ENCODE results near the gene KANSL1L. TPM values are rescaled to one million over a fixed set of nuclear protein-coding genes. Genes with fewer than 3 reads are reported as not detected.

KANSL1L gene
- total RNA-seq, 1 experiment from 2014 or later: 6.7 TPM

DNA sequence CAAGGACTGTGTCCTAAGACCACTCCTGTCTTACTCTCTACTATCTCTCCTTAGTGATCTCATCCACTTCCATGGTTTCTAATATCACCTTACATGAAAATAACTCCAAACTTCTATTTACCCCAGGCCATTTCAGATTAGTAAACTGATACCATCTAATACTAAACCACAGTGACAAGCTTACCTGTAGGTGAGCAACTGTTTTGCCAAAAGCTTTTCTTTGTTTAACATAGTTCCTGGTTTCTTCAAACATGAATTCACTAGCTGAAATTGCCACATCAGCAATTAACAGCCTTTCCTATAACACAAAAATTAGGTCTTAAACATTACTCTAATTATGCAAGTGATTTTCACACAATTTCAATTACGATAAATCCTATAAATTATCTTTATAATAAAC is 31.9 kb upstream of the KANSL1L start:
- no TSS peak for BruUV-seq (replicated peaks)
- H3K9me2 ChIP-seq (ENCODE audit: insufficient read depth): no peaks in the 10 kb centered on the region

GRCh38 chr2:210199854-210200253 is 28.6 kb upstream of the KANSL1L start:
- DNase-seq (ENCODE audit: low read depth, low spot score): no peak
- H3K4me3 ChIP-seq (replicated peaks in 1 of 2; ENCODE audit: low read depth in 1 of 2, low read length in 2 of 2): no peak overlapping the region
- no peak overlapping the region for H3K27ac ChIP-seq (ENCODE audit: low read depth, low read length)
- H3K79me2 ChIP-seq (ENCODE audit: insufficient read depth, low read length): no peaks in the 10 kb centered on the region
- no peak overlapping the region for H2AFZ ChIP-seq (ENCODE audit: low read depth, low read length, poor library complexity, severe bottlenecking)
- no peak overlapping the region for H3K9ac ChIP-seq (ENCODE audit: low read length)
- H3K4me1 ChIP-seq (ENCODE audit: control insufficient read depth in 1 of 2, insufficient read depth in 2 of 2, low read length in 2 of 2): peaks cover 0 to 4% of the 10 kb centered on the region in 2 experiments; a peak in 1 of 4 replicates
- no peaks in the 10 kb centered on the region for H3K36me3 ChIP-seq (ENCODE audit: control insufficient read depth in 1 of 2, insufficient read depth in 2 of 2, low read length in 2 of 2)
- no peak overlapping the region for H3K4me2 ChIP-seq (ENCODE audit: low read length)
- no peak for ATAC-seq
- H3K9me2 ChIP-seq (ENCODE audit: insufficient read depth): no peaks in the 10 kb centered on the region
- H3K27me3 ChIP-seq (ENCODE audit: insufficient read depth, low read length): no peaks in the 10 kb centered on the region
- ChIA-PET POLR2A (no interaction called here), RAD21 (ENCODE audit: low non-redundant PET in 1 of 2, low total read pairs in 2 of 2, uncharacterized antibody in 2 of 2, unreplicated experiment in 2 of 2) (no interaction called here), CTCF (no interaction called here)
- H4K20me1 ChIP-seq (ENCODE audit: insufficient read depth): no peaks in the 10 kb centered on the region
- intact Hi-C loops (cut with micrococcal nuclease): loop anchor here (1.0 to 10.0 kb wide), 6 partner anchors 223 to 1803 kb away; partner anchors contain the start of gene MAP2
- BruUV-seq (replicated peaks): no TSS peak
- H3K9me3 ChIP-seq (ENCODE audit: control insufficient read depth in 1 of 2, insufficient read depth in 1 of 2, low read depth in 1 of 2, low read length in 2 of 2): no peaks in the 10 kb centered on the region
- TF ChIP-seq EGR1 (IDR thresholded peaks at IDR 0.05; ENCODE audit: low read depth) (no peak), ZFX (IDR thresholded peaks at IDR 0.05) (no peak), EZH2phosphoT487 (IDR thresholded peaks at IDR 0.05; ENCODE audit: borderline replicate concordance) (no peak), POLR2AphosphoS5 (IDR thresholded peaks at IDR 0.05; ENCODE audit: low read depth, low read length) (no peak), SIN3A (IDR thresholded peaks at IDR 0.05; ENCODE audit: low read depth) (no peak), EZH2 (IDR thresholded peaks at IDR 0.05) (no peak), POLR2A (IDR thresholded peaks at IDR 0.05; ENCODE audit: borderline replicate concordance, extremely low read depth, insufficient read depth, insufficient read length) (no peak), REST (IDR thresholded peaks at IDR 0.05; ENCODE audit: low read depth) (no peak), TCF7L2 (IDR thresholded peaks at IDR 0.05; ENCODE audit: borderline replicate concordance, extremely low read depth, insufficient read depth, insufficient read length) (no peak), YY1 (IDR thresholded peaks at IDR 0.05; ENCODE audit: extremely low read depth, insufficient replicate concordance, low read depth, low read length) (no peak)

More for the DNA sequence above, 31.9 kb upstream of the KANSL1L start:
- no peak for TF ChIP-seq SP1 (IDR thresholded peaks at IDR 0.05; ENCODE audit: low read depth)
- TF ChIP-seq CBX3 (IDR thresholded peaks at IDR 0.05; ENCODE audit: low read depth): no peak
- TF ChIP-seq SRF (IDR thresholded peaks at IDR 0.05; ENCODE audit: low read depth): no peak
- TF ChIP-seq ZFX (IDR thresholded peaks at IDR 0.05): no peak
- TF ChIP-seq CEBPB (IDR thresholded peaks at IDR 0.05; ENCODE audit: low read depth): no peak
- no peak for TF ChIP-seq RAD21 (IDR thresholded peaks at IDR 0.05; ENCODE audit: low read depth)
- no peak for TF ChIP-seq ZBTB33 (IDR thresholded peaks at IDR 0.05; ENCODE audit: extremely low read depth, insufficient replicate concordance, low read length)
- Histone ChIP-seq H3K4me2 (ENCODE audit: low read length) (no peak overlapping the region), H3K27me3 (ENCODE audit: insufficient read depth, low read length) (no peaks in the 10 kb centered on the region), H3K4me3 (replicated peaks in 1 of 2; ENCODE audit: low read depth in 1 of 2, low read length in 2 of 2) (no peak overlapping the region), H3K4me1 (ENCODE audit: control insufficient read depth in 1 of 2, insufficient read depth in 2 of 2, low read length in 2 of 2) (no peaks in the 10 kb centered on the region), H3K27ac (ENCODE audit: low read depth, low read length) (no peak overlapping the region), H4K20me1 (ENCODE audit: insufficient read depth) (no peaks in the 10 kb centered on the region), H3K79me2 (ENCODE audit: insufficient read depth, low read length) (no peaks in the 10 kb centered on the region), H3K36me3 (ENCODE audit: control insufficient read depth in 1 of 2, insufficient read depth in 2 of 2, low read length in 2 of 2) (no peaks in the 10 kb centered on the region), H3K9ac (ENCODE audit: low read length) (no peak overlapping the region), H2AFZ (ENCODE audit: low read depth, low read length, poor library complexity, severe bottlenecking) (no peak overlapping the region), H3K9me3 (ENCODE audit: control insufficient read depth in 1 of 2, insufficient read depth in 1 of 2, low read depth in 1 of 2, low read length in 2 of 2) (no peaks in the 10 kb centered on the region)
- intact Hi-C loops (cut with micrococcal nuclease): no loop called here
- DNase-seq (ENCODE audit: low read depth, low spot score) (no peak), ATAC-seq (no peak)
- RAD21 ChIA-PET (ENCODE audit: low non-redundant PET in 1 of 2, low total read pairs in 2 of 2, uncharacterized antibody in 2 of 2, unreplicated experiment in 2 of 2): no interaction called here
- POLR2A ChIA-PET: no interaction called here
- CTCF ChIA-PET: no interaction called here

Measured in HCT116 (cell line).